ENCODE results near the gene TMOD1.

GRCh38 chr9:97459326-97459725 is 42.1 kb upstream of the TMOD1 start:
- no peak for TF ChIP-seq TAF1 (IDR thresholded peaks at IDR 0.05; ENCODE audit: borderline replicate concordance, insufficient read depth, low read length)
- TF ChIP-seq REST (IDR thresholded peaks at IDR 0.05; ENCODE audit: insufficient read depth in 1 of 2, low read depth in 2 of 2, low read length in 2 of 2) = no peak
- no peak for TF ChIP-seq POLR2AphosphoS5 (IDR thresholded peaks at IDR 0.05; ENCODE audit: low read depth, low read length)
- TF ChIP-seq SIN3A (IDR thresholded peaks at IDR 0.05; ENCODE audit: borderline replicate concordance, insufficient read depth, low read length) = no peak

Data from PFSK-1 (cell line).